Caco-2 (cell line): ENCODE data around the gene TEN1. TPM values are rescaled to one million over a fixed set of nuclear protein-coding genes. Genes with fewer than 3 reads are reported as not detected.

Source experiments
- BruUV-seq: library from RNA; stranded (reverse); fragments of 400-500 nt; replicated peaks from 2 replicates; lab custom pipeline; 2021; lab: Mats Ljungman, UMichigan
- CTCF ChIA-PET: fragments of 300-600 bp; sonication (Branson Sonifier 250); formaldehyde crosslinking; loops from one replicate; lab custom pipeline; 2022; ENCODE audit warnings: antibody characterized with exemption; lab: Charles Lee
- POLR2A ChIA-PET: fragments of 300-600 bp; sonication (Branson Sonifier 250); formaldehyde crosslinking; loops from one replicate; lab custom pipeline; 2022; ENCODE audit warnings: antibody characterized with exemption; lab: Charles Lee
- DNase-seq, 2 experiments: peaks; one replicate each; pipeline versions ENCODE4 v3.0.0 to v3.0.0-alpha.2; 2020 to 2022
- H3K27me3 ChIP-seq: replicated peaks from 2 replicates; pipeline ENCODE4 v1.6.0; 2011; ENCODE audit warnings: low read length; ENCODE audit not compliant: control insufficient read depth, insufficient read depth
- H3K36me3 ChIP-seq: 2 replicates; pipeline ENCODE4 v1.5.1; 2011; ENCODE audit warnings: low read length; ENCODE audit not compliant: control insufficient read depth, insufficient read depth
- H3K4me1 ChIP-seq: fragments of 250-450 bp; sonication (Bioruptor Pico); 2 replicates; pipeline ENCODE4 v1.5.1; 2020; ENCODE audit warnings: mild to moderate bottlenecking
- H3K4me3 ChIP-seq: 2 replicates; pipeline ENCODE4 v1.5.1; 2011; ENCODE audit warnings: low read depth, mild to moderate bottlenecking, control low read depth, low read length
- H3K9me3 ChIP-seq: fragments of 250-450 bp; sonication (Bioruptor Pico); 2 replicates; pipeline ENCODE4 v1.5.1; 2020; ENCODE audit warnings: mild to moderate bottlenecking, moderate library complexity
- H3K27ac Mint-ChIP-seq: one replicate; pipeline ENCODE4 v1.8.0; 2022; ENCODE audit warnings: mixed read lengths; ENCODE audit not compliant: unreplicated experiment
- H3K27me3 Mint-ChIP-seq: one replicate; pipeline ENCODE4 v1.8.0; 2022; ENCODE audit warnings: mixed read lengths; ENCODE audit not compliant: insufficient read depth, unreplicated experiment
- H3K36me3 Mint-ChIP-seq: one replicate; pipeline ENCODE4 v1.8.0; 2022; ENCODE audit warnings: mild to moderate bottlenecking, mixed read lengths; ENCODE audit not compliant: insufficient read depth, unreplicated experiment
- H3K4me1 Mint-ChIP-seq: one replicate; pipeline ENCODE4 v1.8.0; 2022; ENCODE audit warnings: low read depth, mixed read lengths; ENCODE audit not compliant: unreplicated experiment
- H3K4me3 Mint-ChIP-seq: one replicate; pipeline ENCODE4 v1.8.0; 2022; ENCODE audit warnings: mild to moderate bottlenecking, moderate library complexity, mixed read lengths; ENCODE audit not compliant: unreplicated experiment
- H3K9me3 Mint-ChIP-seq: one replicate; pipeline ENCODE4 v1.8.0; 2022; ENCODE audit warnings: mixed read lengths; ENCODE audit not compliant: unreplicated experiment
- CTCF ChIP-seq, 2 experiments: fragments of 200-600 bp in 1 of 2; IDR thresholded peaks; 1 replicate in 1 of 2; 2 replicates in 1 of 2; pipeline versions ENCODE4 v1.5.1 to v1.8.0; 2011 to 2022; ENCODE audit warnings: antibody characterized with exemption in 1 of 2, control low read depth in 1 of 2, inconsistent platforms in 1 of 2, low read depth in 1 of 2, low read length in 1 of 2, mild to moderate bottlenecking in 1 of 2, moderate library complexity in 1 of 2; ENCODE audit not compliant: insufficient read depth in 1 of 2, severe bottlenecking in 1 of 2, unreplicated experiment in 1 of 2
- intact Hi-C: fragments of 100-400 bp; cut with micrococcal nuclease; formaldehyde crosslinking; loops from one replicate; pipeline ENCODE4 v1.10.0; 2022; ENCODE audit not compliant: unreplicated experiment
- total RNA-seq: library from RNA; stranded (reverse); gene quantifications from 2 replicates; pipeline ENCODE4 v1.2.3, GENCODE V29; 2022

The TEN1 gene
- total RNA-seq, 1 experiment from 2014 or later: 20.3 TPM

GRCh38 chr17:76008208-76008607, 29.2 kb downstream of the TEN1 start:
- peaks cover 6% of the 10 kb centered on the region for H3K4me1 ChIP-seq
- no peak overlapping the region for H3K4me3 Mint-ChIP-seq
- H3K36me3 ChIP-seq: peaks cover 1% of the 10 kb centered on the region; the same call in 1 of the 2 replicates
- H3K4me3 ChIP-seq: no peak overlapping the region
- ChIA-PET POLR2A (interaction anchor here (0.6 kb wide), 1 partner anchor 60 kb away, joined by 4 read pairs; no protein-coding TSS in a partner anchor), CTCF (interaction anchor here (0.9 to 1.7 kb wide), 4 partner anchors 21 to 103 kb away, joined by 3 to 7 read pairs (median 3); partner anchors contain the start of gene FBF1)
- H3K36me3 Mint-ChIP-seq: peaks cover 9% of the 10 kb centered on the region
- intact Hi-C loops: no loop called here
- no peaks in the 10 kb centered on the region for H3K9me3 ChIP-seq
- no TSS peak for BruUV-seq
- TF ChIP-seq CTCF (IDR thresholded peaks at IDR 0.05; ENCODE audit: insufficient read depth in 1 of 2, low read depth in 1 of 2, low read length in 1 of 2, severe bottlenecking in 1 of 2, unreplicated experiment in 1 of 2): no peak
- H3K27ac Mint-ChIP-seq: no peak overlapping the region
- H3K27me3 ChIP-seq: no peaks in the 10 kb centered on the region
- H3K27me3 Mint-ChIP-seq: no peaks in the 10 kb centered on the region
- no peak for DNase-seq
- H3K9me3 Mint-ChIP-seq: peaks cover 6% of the 10 kb centered on the region
- peaks cover 8% of the 10 kb centered on the region for H3K4me1 Mint-ChIP-seq

- peak in 1 of 2 experiments; percentile 34 for DNase-seq
- Mint-ChIP-seq H3K27me3 (no peaks in the 10 kb centered on the region), H3K4me3 (no peak overlapping the region), H3K36me3 (peaks cover 9% of the 10 kb centered on the region), H3K27ac (no peak overlapping the region), H3K9me3 (peaks cover 6% of the 10 kb centered on the region), H3K4me1 (peaks cover 8% of the 10 kb centered on the region)
- Histone ChIP-seq H3K36me3 (peaks cover 1% of the 10 kb centered on the region; the same call in 1 of the 2 replicates), H3K9me3 (no peaks in the 10 kb centered on the region), H3K27me3 (no peaks in the 10 kb centered on the region), H3K4me3 (no peak overlapping the region), H3K4me1 (peaks cover 3% of the 10 kb centered on the region)
- intact Hi-C loops: no loop called here
- ChIA-PET POLR2A (no interaction called here), CTCF (interaction anchor here (0.9 to 1.1 kb wide), 4 partner anchors 21 to 112 kb away, joined by 3 to 5 read pairs (median 4); partner anchors contain the start of genes FBF1 and TRIM65)
- no TSS peak for BruUV-seq
- no peak for TF ChIP-seq CTCF (IDR thresholded peaks at IDR 0.05; ENCODE audit: insufficient read depth in 1 of 2, low read depth in 1 of 2, low read length in 1 of 2, severe bottlenecking in 1 of 2, unreplicated experiment in 1 of 2)
These were observed 29.8 kb downstream of the TEN1 start for GRCh38 chr17:76008630-76009425.

GRCh38 chr17:76009447-76009846, 30.4 kb downstream of the TEN1 start:
- Histone ChIP-seq H3K36me3 (peaks cover 1% of the 10 kb centered on the region; the same call in 1 of the 2 replicates), H3K4me1 (peaks cover 9% of the 10 kb centered on the region), H3K4me3 (no peak overlapping the region), H3K9me3 (no peaks in the 10 kb centered on the region), H3K27me3 (no peaks in the 10 kb centered on the region)
- no TSS peak for BruUV-seq
- intact Hi-C loops: no loop called here
- peaks cover 12% of the 10 kb centered on the region for H3K4me1 Mint-ChIP-seq
- peaks cover 6% of the 10 kb centered on the region for H3K9me3 Mint-ChIP-seq
- ChIA-PET CTCF (interaction anchor here (1.0 to 1.4 kb wide), 3 partner anchors 9 to 113 kb away, joined by 5 to 7 read pairs (median 5); partner anchors contain the start of genes CDK3 and TRIM65), POLR2A (no interaction called here)
- peaks cover 9% of the 10 kb centered on the region for H3K36me3 Mint-ChIP-seq
- H3K27ac Mint-ChIP-seq: no peak overlapping the region
- no peak for TF ChIP-seq CTCF (IDR thresholded peaks at IDR 0.05; ENCODE audit: insufficient read depth in 1 of 2, low read depth in 1 of 2, low read length in 1 of 2, severe bottlenecking in 1 of 2, unreplicated experiment in 1 of 2)
- no peaks in the 10 kb centered on the region for H3K27me3 Mint-ChIP-seq
- H3K4me3 Mint-ChIP-seq: no peak overlapping the region
- DNase-seq: no peak
